ENCODE data around the gene EMD.

Gene EMD

GRCh38 chrX:154371789-154372300, 7.2 kb upstream of the EMD start:
- peak overlapping the region; percentile 52 to 57 for H3K4me3 ChIP-seq (replicated peaks in 1 of 2; ENCODE audit: low read depth in 2 of 2, low read length in 2 of 2)
- TF ChIP-seq CTCF (IDR thresholded peaks at IDR 0.05; ENCODE audit: low read depth, low read length): no peak
- no peak for DNase-seq (ENCODE audit: low read depth in 2 of 2)

GRCh38 chrX:154372612-154373022, 6.5 kb upstream of the EMD start:
- peak in 1 of 2 donors; percentile 60 for DNase-seq (ENCODE audit: low read depth in 2 of 2)
- TF ChIP-seq CTCF (IDR thresholded peaks at IDR 0.05; ENCODE audit: low read depth, low read length): no peak
- peak overlapping the region in 1 of 2 donors; percentile 63 for H3K4me3 ChIP-seq (replicated peaks in 1 of 2; ENCODE audit: low read depth in 2 of 2, low read length in 2 of 2)

GRCh38 chrX:154373340-154374306, 5.5 kb upstream of the EMD start:
- peak; percentile 84 to 85 for DNase-seq (ENCODE audit: low read depth in 2 of 2)
- H3K4me3 ChIP-seq (replicated peaks in 1 of 2; ENCODE audit: low read depth in 2 of 2, low read length in 2 of 2): peak overlapping the region; percentile 42 to 63
- peak; percentile 51 for TF ChIP-seq CTCF (IDR thresholded peaks at IDR 0.05; ENCODE audit: low read depth, low read length)

GRCh38 chrX:154374313-154375155, 4.6 kb upstream of the EMD start, which contains the start of gene FLNA:
TSS of gene FLNA (minus strand) at chrX:154374634. CDS start at chrX:154371245, 3,389 bp downstream.
- no peak for TF ChIP-seq CTCF (IDR thresholded peaks at IDR 0.05; ENCODE audit: low read depth, low read length)
- H3K4me3 ChIP-seq (replicated peaks in 1 of 2; ENCODE audit: low read depth in 2 of 2, low read length in 2 of 2): peak within 1 kb of the TSS; percentile 42 to 63
- DNase-seq (ENCODE audit: low read depth in 2 of 2): no peak

GRCh38 chrX:154375156-154375504, 4.0 kb upstream of the EMD start:
- TF ChIP-seq CTCF (IDR thresholded peaks at IDR 0.05; ENCODE audit: low read depth, low read length): no peak
- H3K4me3 ChIP-seq (replicated peaks in 1 of 2; ENCODE audit: low read depth in 2 of 2, low read length in 2 of 2): peak overlapping the region in 1 of 2 donors; percentile 34

GRCh38 chrX:154376774-154377173, 2.3 kb upstream of the EMD start:
- DNase-seq (ENCODE audit: low read depth in 2 of 2): peak in 1 of 2 donors; percentile 41
- TF ChIP-seq CTCF (IDR thresholded peaks at IDR 0.05; ENCODE audit: low read depth, low read length): no peak

More at GRCh38 chrX:154375156-154375504, 4.0 kb upstream of the EMD start:
- DNase-seq (ENCODE audit: low read depth in 2 of 2): no peak

More at GRCh38 chrX:154376774-154377173, 2.3 kb upstream of the EMD start:
- no peak overlapping the region for H3K4me3 ChIP-seq (replicated peaks in 1 of 2; ENCODE audit: low read depth in 2 of 2, low read length in 2 of 2)
